SK-N-SH (cell line): ENCODE data around the gene KCNQ4. TPM values are rescaled to one million over a fixed set of nuclear protein-coding genes. Genes with fewer than 3 reads are reported as not detected.

Source experiments
- CTCF ChIA-PET: fragments of 300-600, 350-600 bp; formaldehyde crosslinking; extraction: SDS; loops from one replicate; lab custom pipeline; 2021; lab: Yijun Ruan, JAX
- POLR2A ChIA-PET: fragments of 350-600 bp; sonication (Branson Sonifier 250); formaldehyde crosslinking; extraction: SDS; loops from one replicate; lab custom pipeline; 2020; ENCODE audit warnings: antibody characterized with exemption, inconsistent platforms; lab: Yijun Ruan, JAX
- DNase-seq: peaks from one replicate; pipeline ENCODE4 v3.0.0; 2012
- H2AFZ ChIP-seq: fragments of 200-600 bp; sonication (generic); 2 replicates; pipeline ENCODE4 v1.8.1; 2016; ENCODE audit warnings: antibody characterized with exemption, mild to moderate bottlenecking, low read depth
- H3F3A ChIP-seq: fragments of 200-600 bp; sonication (generic); replicated peaks from 2 replicates; pipeline ENCODE3; 2016; ENCODE audit warnings: antibody characterized with exemption, mild to moderate bottlenecking; ENCODE audit not compliant: insufficient read depth
- H3K27ac ChIP-seq, 2 experiments: fragments of 200-500 bp in 1 of 2; fragments of 200-600 bp in 1 of 2; sonication (Bioruptor generic) in 1 of 2; sonication (generic), shearing (Covaris generic) in 1 of 2; 2 replicates each; pipeline versions ENCODE4 v1.5.1 to v1.6.1; 2014 to 2016; ENCODE audit warnings: low read depth in 2 of 2, inconsistent platforms in 1 of 2, low read length in 1 of 2, mild to moderate bottlenecking in 1 of 2, mixed read lengths in 1 of 2
- H3K27me3 ChIP-seq: fragments of 200-600 bp; sonication (generic), shearing (Covaris generic); 2 replicates; pipeline ENCODE4 v1.6.1; 2016; ENCODE audit warnings: mixed run types; ENCODE audit not compliant: insufficient read depth
- H3K36me3 ChIP-seq, 2 experiments: fragments of 200-500 bp in 1 of 2; fragments of 200-600 bp in 1 of 2; sonication (Bioruptor generic) in 1 of 2; sonication (generic) in 1 of 2; replicated peaks in 1 of 2; 2 replicates each; pipeline versions ENCODE3 to v1.5.1; 2014 to 2016; ENCODE audit warnings: low read length in 1 of 2, mild to moderate bottlenecking in 1 of 2; ENCODE audit not compliant: insufficient read depth in 2 of 2, control insufficient read depth in 1 of 2
- H3K4me1 ChIP-seq, 2 experiments: fragments of 200-500 bp in 1 of 2; fragments of 200-600 bp in 1 of 2; sonication (Bioruptor generic) in 1 of 2; sonication (generic), shearing (Covaris generic) in 1 of 2; 2 replicates each; pipeline versions ENCODE4 v1.5.1 to v1.6.1; 2014 to 2016; ENCODE audit warnings: low read depth in 1 of 2, low read length in 1 of 2, mixed run types in 1 of 2; ENCODE audit not compliant: insufficient read depth in 2 of 2, control insufficient read depth in 1 of 2
- H3K4me2 ChIP-seq: fragments of 200-600 bp; sonication (generic), shearing (Covaris generic); 2 replicates; pipeline ENCODE4 v1.6.1; 2017; ENCODE audit warnings: mixed run types
- H3K4me3 ChIP-seq, 2 experiments: fragments of 200-500 bp in 1 of 2; fragments of 200-600 bp in 1 of 2; sonication (Bioruptor generic) in 1 of 2; sonication (generic), shearing (Covaris generic) in 1 of 2; 2 replicates each; pipeline versions ENCODE4 v1.5.1 to v1.8.1; 2014 to 2016; ENCODE audit warnings: low read depth in 2 of 2, inconsistent platforms in 1 of 2, low read length in 1 of 2, mild to moderate bottlenecking in 1 of 2, mixed read lengths in 1 of 2, moderate library complexity in 1 of 2
- H3K79me2 ChIP-seq: fragments of 200-600 bp; sonication (generic); 2 replicates; pipeline ENCODE4 v1.8.1; 2017; ENCODE audit warnings: mild to moderate bottlenecking; ENCODE audit not compliant: insufficient read depth
- H3K9ac ChIP-seq: fragments of 200-600 bp; sonication (generic); 2 replicates; pipeline ENCODE4 v1.6.1; 2017; ENCODE audit warnings: mixed run types
- H3K9me2 ChIP-seq: fragments of 200-600 bp; sonication (generic); 2 replicates; pipeline ENCODE4 v1.6.1; 2017; ENCODE audit warnings: mixed run types
- H3K9me3 ChIP-seq: fragments of 200-600 bp; sonication (generic); 2 replicates; pipeline ENCODE4 v1.6.1; 2017; ENCODE audit warnings: mixed run types, mild to moderate bottlenecking, moderate library complexity
- H4K20me1 ChIP-seq: fragments of 200-600 bp; sonication (generic); 2 replicates; pipeline ENCODE4 v1.6.1; 2017; ENCODE audit warnings: mild to moderate bottlenecking, mixed run types; ENCODE audit not compliant: insufficient read depth
- CHD2 ChIP-seq: fragments of 150-350 bp; IDR thresholded peaks from 2 replicates; pipeline ENCODE4 v1.6.1; 2018; ENCODE audit warnings: low read length; ENCODE audit not compliant: partially characterized antibody
- ELF1 ChIP-seq: IDR thresholded peaks from 2 replicates; pipeline ENCODE4 v1.4.0; 2012
- EZH2phosphoT487 ChIP-seq: fragments of 200-600 bp; sonication (generic); IDR thresholded peaks from 2 replicates; pipeline ENCODE4 v1.6.1; 2017; ENCODE audit warnings: low read depth, mixed run types, mild to moderate bottlenecking, antibody characterized with exemption, moderate library complexity, borderline replicate concordance
- FOSL2 ChIP-seq: IDR thresholded peaks from 2 replicates; pipeline ENCODE4 v1.4.0; 2012; ENCODE audit warnings: low read depth, mild to moderate bottlenecking, moderate library complexity, borderline replicate concordance
- FOXJ3 ChIP-seq: sonication (generic); formaldehyde crosslinking; IDR thresholded peaks from 2 replicates; pipeline ENCODE4 v1.5.1; 2020; ENCODE audit warnings: mild to moderate bottlenecking, missing genetic modification reagents
- FOXM1 ChIP-seq: IDR thresholded peaks from 2 replicates; pipeline ENCODE4 v1.4.0; 2012; ENCODE audit warnings: low read depth, mild to moderate bottlenecking
- GABPA ChIP-seq: IDR thresholded peaks from 2 replicates; pipeline ENCODE4 v1.4.0; 2012; ENCODE audit warnings: low read depth, mild to moderate bottlenecking
- JUND ChIP-seq: IDR thresholded peaks from 2 replicates; pipeline ENCODE4 v1.4.0; 2012
- NFIC ChIP-seq: IDR thresholded peaks from 2 replicates; pipeline ENCODE4 v1.4.0; 2012; ENCODE audit warnings: borderline replicate concordance
- NRF1 ChIP-seq: IDR thresholded peaks from 2 replicates; pipeline ENCODE4 v1.6.1; 2012; ENCODE audit warnings: low read depth, mild to moderate bottlenecking, low read length
- POLR2AphosphoS5 ChIP-seq: IDR thresholded peaks from 2 replicates; pipeline ENCODE4 v1.6.1; 2012; ENCODE audit warnings: low read depth, low read length
- RAD21 ChIP-seq: IDR thresholded peaks from 2 replicates; pipeline ENCODE4 v1.6.1; 2012; ENCODE audit warnings: mild to moderate bottlenecking, low read length
- REST ChIP-seq: IDR thresholded peaks from 2 replicates; pipeline ENCODE4 v1.6.1; 2012; ENCODE audit warnings: mild to moderate bottlenecking, low read depth, low read length, moderate library complexity
- RFX5 ChIP-seq: IDR thresholded peaks from 2 replicates; pipeline ENCODE4 v1.6.1; 2012; ENCODE audit warnings: mild to moderate bottlenecking, improper control_type of control experiment, low read length
- RXRA ChIP-seq: IDR thresholded peaks from 2 replicates; pipeline ENCODE4 v1.4.0; 2012; ENCODE audit warnings: low read depth, mild to moderate bottlenecking, borderline replicate concordance
- SIN3A ChIP-seq: IDR thresholded peaks from 2 replicates; pipeline ENCODE4 v1.6.1; 2012; ENCODE audit warnings: low read depth, mild to moderate bottlenecking, low read length, moderate library complexity, borderline replicate concordance
- TAF1 ChIP-seq: IDR thresholded peaks from 2 replicates; pipeline ENCODE4 v1.6.1; 2012; ENCODE audit warnings: low read depth, mild to moderate bottlenecking, low read length, moderate library complexity, borderline replicate concordance
- USF2 ChIP-seq: fragments of 150-350 bp; IDR thresholded peaks from 2 replicates; pipeline ENCODE4 v1.6.1; 2017; ENCODE audit warnings: antibody characterized with exemption, low read length, low read depth, borderline replicate concordance
- YY1 ChIP-seq: IDR thresholded peaks from 2 replicates; pipeline ENCODE4 v1.4.0; 2012; ENCODE audit warnings: low read depth, mild to moderate bottlenecking
- WGBS: methylation state at CpG from one replicate; pipeline ENCODE4 v1.1.6; 2017; ENCODE audit warnings: low lambda C conversion rate; 5-methylcytosine and 5-hydroxymethylcytosine counted together
- polyA plus RNA-seq, 3 experiments: library from polyadenylated mRNA; depleted of rRNA; stranded (reverse); fragments of >200 nt; gene quantifications; 2 replicates each; pipeline ENCODE4 v1.2.3, GENCODE V29; 2012
- TF ChIP-seq, protein P1 (sequence below): fragments of 150-350 bp; IDR thresholded peaks from 2 replicates; pipeline ENCODE4 v1.6.1; 2016; ENCODE audit warnings: mild to moderate bottlenecking, low read depth, low read length
- TF ChIP-seq, protein P2 (sequence below): IDR thresholded peaks from 2 replicates; pipeline ENCODE4 v1.4.0; 2012; ENCODE audit warnings: low read depth

The KCNQ4 gene
- polyA plus RNA-seq, 1 of the 3 experiments (the other 2 are of a cell fraction), result 0.15 TPM

DNA sequence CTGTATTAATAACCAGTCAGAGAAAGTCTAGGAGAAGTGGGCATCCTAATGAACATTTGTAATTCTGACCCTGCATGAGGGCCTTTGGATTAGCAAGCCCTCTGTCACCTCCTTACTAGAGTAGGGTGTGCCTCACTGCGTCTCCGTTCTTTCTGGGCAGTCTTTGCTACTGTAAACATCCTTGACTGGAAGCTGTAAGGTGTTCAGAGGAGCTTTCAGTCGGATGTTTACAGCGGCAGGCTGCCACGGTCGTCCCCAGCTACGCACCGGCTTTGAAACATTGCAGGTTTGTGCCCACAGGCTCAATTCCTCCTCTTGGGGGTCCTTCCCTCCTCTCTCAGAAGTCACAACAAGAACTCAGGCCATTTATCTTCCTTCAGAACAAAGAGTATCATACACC lies 29.4 kb upstream of the KCNQ4 start:
- H3K4me2 ChIP-seq, result no peak overlapping the region
- H2AFZ ChIP-seq, result no peak overlapping the region
- CTCF ChIA-PET, result interaction anchor here (0.8 to 2.1 kb wide), 4 partner anchors 16 to 96 kb away, joined by 3 to 6 read pairs (median 4); no protein-coding TSS in a partner anchor

DNA sequence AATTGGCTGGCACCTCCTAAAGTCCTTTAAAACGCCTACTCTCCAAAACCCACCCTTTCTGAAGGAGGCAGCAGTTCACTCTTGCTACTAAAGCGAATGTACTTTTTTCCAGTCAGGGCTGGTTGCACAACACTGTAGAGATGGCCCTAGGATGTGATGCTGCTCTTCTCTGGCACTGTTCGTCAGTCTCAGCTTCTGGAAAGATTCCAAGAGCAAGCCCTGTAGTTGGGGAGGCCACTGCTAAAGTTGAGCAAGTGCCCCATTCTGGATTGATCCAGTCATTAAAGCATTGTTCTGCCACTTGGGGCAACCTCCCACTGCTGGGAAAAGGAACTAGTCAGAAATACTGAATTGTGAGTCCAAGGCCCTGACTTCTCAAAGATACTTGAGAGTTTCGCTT lies 28.5 kb upstream of the KCNQ4 start:
- POLR2A ChIA-PET, result no interaction called here
- Histone ChIP-seq H3K4me1 (no peaks in the 10 kb centered on the region), H3K27ac (no peak overlapping the region), H3K27me3 (no peaks in the 10 kb centered on the region), H3F3A (no peaks in the 10 kb centered on the region), H3K9me2 (no peaks in the 10 kb centered on the region), H3K9me3 (no peaks in the 10 kb centered on the region), H3K9ac (no peak overlapping the region), H4K20me1 (no peaks in the 10 kb centered on the region), H3K79me2 (no peaks in the 10 kb centered on the region), H2AFZ (no peak overlapping the region), H3K4me3 (no peak overlapping the region), H3K4me2 (no peak overlapping the region), H3K36me3 (peaks cover 59 to 88% of the 10 kb centered on the region in 2 experiments)
- WGBS, result 90% methylated on average over 4 of the region's 4 CpGs
- DNase-seq, result no peak
- CTCF ChIA-PET, result interaction anchor here (0.8 to 2.1 kb wide), 4 partner anchors 10 to 95 kb away, joined by 3 to 7 read pairs (median 5); no protein-coding TSS in a partner anchor
- no peak for TF ChIP-seq RAD21
- TF ChIP-seq, protein P1, sequence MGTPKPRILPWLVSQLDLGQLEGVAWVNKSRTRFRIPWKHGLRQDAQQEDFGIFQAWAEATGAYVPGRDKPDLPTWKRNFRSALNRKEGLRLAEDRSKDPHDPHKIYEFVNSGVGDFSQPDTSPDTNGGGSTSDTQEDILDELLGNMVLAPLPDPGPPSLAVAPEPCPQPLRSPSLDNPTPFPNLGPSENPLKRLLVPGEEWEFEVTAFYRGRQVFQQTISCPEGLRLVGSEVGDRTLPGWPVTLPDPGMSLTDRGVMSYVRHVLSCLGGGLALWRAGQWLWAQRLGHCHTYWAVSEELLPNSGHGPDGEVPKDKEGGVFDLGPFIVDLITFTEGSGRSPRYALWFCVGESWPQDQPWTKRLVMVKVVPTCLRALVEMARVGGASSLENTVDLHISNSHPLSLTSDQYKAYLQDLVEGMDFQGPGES, result no peak
- TF ChIP-seq RFX5, result no peak
- TF ChIP-seq, protein P2, sequence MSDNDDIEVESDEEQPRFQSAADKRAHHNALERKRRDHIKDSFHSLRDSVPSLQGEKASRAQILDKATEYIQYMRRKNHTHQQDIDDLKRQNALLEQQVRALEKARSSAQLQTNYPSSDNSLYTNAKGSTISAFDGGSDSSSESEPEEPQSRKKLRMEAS, result no peak
- TF ChIP-seq TAF1, result no peak
- no peak for TF ChIP-seq USF2
- no peak for TF ChIP-seq ELF1
- TF ChIP-seq GABPA, result no peak
- TF ChIP-seq REST, result no peak
- no peak for TF ChIP-seq JUND
- no peak for TF ChIP-seq FOSL2
- no peak for TF ChIP-seq YY1
- TF ChIP-seq FOXJ3, result no peak

More for the DNA sequence above, 29.4 kb upstream of the KCNQ4 start:
- no peak overlapping the region for H3K27ac ChIP-seq
- H3K27me3 ChIP-seq, result no peaks in the 10 kb centered on the region
- peaks cover 62 to 91% of the 10 kb centered on the region in 2 experiments for H3K36me3 ChIP-seq
- POLR2A ChIA-PET, result interaction anchor here (0.6 kb wide), 1 partner anchor 96 kb away, joined by 3 read pairs; no protein-coding TSS in a partner anchor
- H3K4me3 ChIP-seq, result no peak overlapping the region
- no peak overlapping the region for H3K9ac ChIP-seq
- no peaks in the 10 kb centered on the region for H4K20me1 ChIP-seq
- no peaks in the 10 kb centered on the region for H3F3A ChIP-seq
- H3K9me2 ChIP-seq, result no peaks in the 10 kb centered on the region
- H3K9me3 ChIP-seq, result no peaks in the 10 kb centered on the region
- TF ChIP-seq NFIC (no peak), RXRA (no peak), ELF1 (no peak), NRF1 (no peak), EZH2phosphoT487 (no peak), GABPA (no peak), TAF1 (no peak), FOSL2 (no peak), SIN3A (no peak), POLR2AphosphoS5 (no peak), USF2 (no peak), CHD2 (no peak), FOXM1 (no peak), FOXJ3 (no peak)
- TF ChIP-seq, protein P2, result no peak
- TF ChIP-seq, all 33 proteins: peak for 0
- no peaks in the 10 kb centered on the region for H3K79me2 ChIP-seq
- WGBS, result 93% methylated on average over 8 of the region's 8 CpGs
- H3K4me1 ChIP-seq, result no peaks in the 10 kb centered on the region
- DNase-seq, result no peak
